ENCODE results near the gene RTF1. TPM values are rescaled to one million over a fixed set of nuclear protein-coding genes. Genes with fewer than 3 reads are reported as not detected.

RTF1 gene
- total RNA-seq, 1 experiment from 2014 or later: 33.5 TPM

GRCh38 chr15:41510728-41511127 is 93.8 kb downstream of the RTF1 start:
- H3K4me2 ChIP-seq (ENCODE audit: low read depth, low read length, poor library complexity, severe bottlenecking): no peak overlapping the region
- H3K79me2 ChIP-seq (ENCODE audit: low read length): no peaks in the 10 kb centered on the region
- no peak overlapping the region for H3K27ac ChIP-seq (ENCODE audit: low read length)
- no peak overlapping the region for H2AFZ ChIP-seq (ENCODE audit: low read length)
- no peaks in the 10 kb centered on the region for H3K9me2 ChIP-seq (replicated peaks; ENCODE audit: insufficient read depth, low read length)
- DNase-seq: no peak
- no peak overlapping the region for H3K9ac ChIP-seq (ENCODE audit: low read length)
- no peaks in the 10 kb centered on the region for H4K20me1 ChIP-seq (ENCODE audit: insufficient read depth, low read depth, low read length)
- no peak overlapping the region for H3K4me3 ChIP-seq (ENCODE audit: low read length)
- H3K9me3 ChIP-seq (ENCODE audit: low read length): no peaks in the 10 kb centered on the region
- H3K36me3 ChIP-seq (ENCODE audit: insufficient read depth, low read length): no peaks in the 10 kb centered on the region
- peaks cover 12% of the 10 kb centered on the region for H3K4me1 ChIP-seq (ENCODE audit: low read length)
- no peaks in the 10 kb centered on the region for H3K27me3 ChIP-seq (ENCODE audit: low read length)

- Histone ChIP-seq H2AFZ (ENCODE audit: low read length) (no peak overlapping the region), H3K9me3 (ENCODE audit: low read length) (no peaks in the 10 kb centered on the region), H3K27me3 (ENCODE audit: low read length) (no peaks in the 10 kb centered on the region), H3K4me3 (ENCODE audit: low read length) (no peak overlapping the region), H3K79me2 (ENCODE audit: low read length) (no peaks in the 10 kb centered on the region), H3K9me2 (replicated peaks; ENCODE audit: insufficient read depth, low read length) (no peaks in the 10 kb centered on the region), H3K36me3 (ENCODE audit: insufficient read depth, low read length) (no peaks in the 10 kb centered on the region), H3K9ac (ENCODE audit: low read length) (no peak overlapping the region), H3K4me2 (ENCODE audit: low read depth, low read length, poor library complexity, severe bottlenecking) (no peak overlapping the region), H4K20me1 (ENCODE audit: insufficient read depth, low read depth, low read length) (no peaks in the 10 kb centered on the region), H3K4me1 (ENCODE audit: low read length) (peaks cover 12% of the 10 kb centered on the region), H3K27ac (ENCODE audit: low read length) (no peak overlapping the region)
- DNase-seq: no peak
Measured at GRCh38 chr15:41511331-41511898, 94.5 kb downstream of the RTF1 start.

GRCh38 chr15:41511899-41512369 is 95.0 kb downstream of the RTF1 start:
- Histone ChIP-seq H3K9ac (ENCODE audit: low read length) (no peak overlapping the region), H3K79me2 (ENCODE audit: low read length) (no peaks in the 10 kb centered on the region), H4K20me1 (ENCODE audit: insufficient read depth, low read depth, low read length) (no peaks in the 10 kb centered on the region), H2AFZ (ENCODE audit: low read length) (no peak overlapping the region), H3K27ac (ENCODE audit: low read length) (no peak overlapping the region), H3K9me2 (replicated peaks; ENCODE audit: insufficient read depth, low read length) (no peaks in the 10 kb centered on the region), H3K27me3 (ENCODE audit: low read length) (no peaks in the 10 kb centered on the region), H3K36me3 (ENCODE audit: insufficient read depth, low read length) (no peaks in the 10 kb centered on the region), H3K4me2 (ENCODE audit: low read depth, low read length, poor library complexity, severe bottlenecking) (no peak overlapping the region), H3K9me3 (ENCODE audit: low read length) (no peaks in the 10 kb centered on the region), H3K4me1 (ENCODE audit: low read length) (peaks cover 12% of the 10 kb centered on the region), H3K4me3 (ENCODE audit: low read length) (no peak overlapping the region)
- DNase-seq: no peak

DNA sequence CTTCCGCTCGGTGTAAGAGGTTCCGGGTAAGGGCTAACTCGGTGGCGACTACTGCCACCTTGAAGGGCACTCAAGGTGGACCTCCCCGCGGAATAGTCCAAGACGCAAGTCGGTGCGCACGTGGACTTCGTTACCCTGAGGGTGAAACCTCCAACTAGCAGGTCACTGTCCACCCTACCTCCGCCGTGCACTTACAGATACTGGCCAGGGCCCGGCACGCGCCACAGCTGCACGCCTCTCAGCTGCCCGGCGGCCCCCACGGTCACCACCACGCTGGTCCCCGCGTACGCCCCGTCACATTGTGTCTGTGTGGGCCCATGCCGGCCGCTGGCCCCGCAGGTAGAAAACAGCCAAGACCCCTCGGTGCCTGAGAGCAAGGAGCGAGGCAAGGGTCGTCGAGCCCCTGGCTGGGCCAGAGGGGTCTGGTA is 95.6 kb downstream of the RTF1 start:
- no peak for DNase-seq
- H3K9ac ChIP-seq (ENCODE audit: low read length): no peak overlapping the region
- H3K4me2 ChIP-seq (ENCODE audit: low read depth, low read length, poor library complexity, severe bottlenecking): peak overlapping the region; percentile 85

GRCh38 chr15:41512940-41513505 is 96.1 kb downstream of the RTF1 start:
- no peaks in the 10 kb centered on the region for H3K9me2 ChIP-seq (replicated peaks; ENCODE audit: insufficient read depth, low read length)
- peak overlapping the region; percentile 70 for H3K4me3 ChIP-seq (ENCODE audit: low read length)
- H3K27ac ChIP-seq (ENCODE audit: low read length): no peak overlapping the region
- peak overlapping the region; percentile 80; the same call in 1 of the 2 replicates for H2AFZ ChIP-seq (ENCODE audit: low read length)
- no peaks in the 10 kb centered on the region for H3K9me3 ChIP-seq (ENCODE audit: low read length)
- H3K4me2 ChIP-seq (ENCODE audit: low read depth, low read length, poor library complexity, severe bottlenecking): peak overlapping the region; percentile 85
- H4K20me1 ChIP-seq (ENCODE audit: insufficient read depth, low read depth, low read length): no peaks in the 10 kb centered on the region
- no peaks in the 10 kb centered on the region for H3K27me3 ChIP-seq (ENCODE audit: low read length)
- no peaks in the 10 kb centered on the region for H3K36me3 ChIP-seq (ENCODE audit: insufficient read depth, low read length)
- peak; percentile 58 for DNase-seq
- peak overlapping the region; percentile 63 for H3K9ac ChIP-seq (ENCODE audit: low read length)
- H3K79me2 ChIP-seq (ENCODE audit: low read length): no peaks in the 10 kb centered on the region
- peaks cover 12% of the 10 kb centered on the region for H3K4me1 ChIP-seq (ENCODE audit: low read length)

More for the DNA sequence above, 95.6 kb downstream of the RTF1 start:
- H3K79me2 ChIP-seq (ENCODE audit: low read length): no peaks in the 10 kb centered on the region
- H3K36me3 ChIP-seq (ENCODE audit: insufficient read depth, low read length): no peaks in the 10 kb centered on the region
- no peak overlapping the region for H3K27ac ChIP-seq (ENCODE audit: low read length)
- H2AFZ ChIP-seq (ENCODE audit: low read length): no peak overlapping the region
- peaks cover 12% of the 10 kb centered on the region for H3K4me1 ChIP-seq (ENCODE audit: low read length)
- H3K27me3 ChIP-seq (ENCODE audit: low read length): no peaks in the 10 kb centered on the region
- no peaks in the 10 kb centered on the region for H3K9me3 ChIP-seq (ENCODE audit: low read length)
- H3K9me2 ChIP-seq (replicated peaks; ENCODE audit: insufficient read depth, low read length): no peaks in the 10 kb centered on the region
- no peaks in the 10 kb centered on the region for H4K20me1 ChIP-seq (ENCODE audit: insufficient read depth, low read depth, low read length)
- peak overlapping the region; percentile 70; the same call in 1 of the 2 replicates for H3K4me3 ChIP-seq (ENCODE audit: low read length)

- H3K79me2 ChIP-seq (ENCODE audit: low read length): no peaks in the 10 kb centered on the region
- H3K27ac ChIP-seq (ENCODE audit: low read length): no peak within 1 kb of the TSS
- peak within 1 kb of the TSS; percentile 80; the same call in 1 of the 2 replicates for H2AFZ ChIP-seq (ENCODE audit: low read length)
- no peaks in the 10 kb centered on the region for H3K27me3 ChIP-seq (ENCODE audit: low read length)
- H3K9me3 ChIP-seq (ENCODE audit: low read length): no peaks in the 10 kb centered on the region
- H3K4me1 ChIP-seq (ENCODE audit: low read length): peaks cover 12% of the 10 kb centered on the region
- peak within 1 kb of the TSS; percentile 63 for H3K9ac ChIP-seq (ENCODE audit: low read length)
- peak within 1 kb of the TSS; percentile 70 for H3K4me3 ChIP-seq (ENCODE audit: low read length)
- peak within 1 kb of the TSS; percentile 85 for H3K4me2 ChIP-seq (ENCODE audit: low read depth, low read length, poor library complexity, severe bottlenecking)
- no peaks in the 10 kb centered on the region for H3K36me3 ChIP-seq (ENCODE audit: insufficient read depth, low read length)
- H3K9me2 ChIP-seq (replicated peaks; ENCODE audit: insufficient read depth, low read length): no peaks in the 10 kb centered on the region
- DNase-seq: peak; percentile 82
- no peaks in the 10 kb centered on the region for H4K20me1 ChIP-seq (ENCODE audit: insufficient read depth, low read depth, low read length)
Measured at GRCh38 chr15:41513506-41514227, 96.8 kb downstream of the RTF1 start, which contains the start of gene LTK. TSS of gene LTK (minus strand) at chr15:41513827. CDS start at chr15:41513709, 118 bp downstream.

GRCh38 chr15:41517895-41518449 is 101.1 kb downstream of the RTF1 start:
- Histone ChIP-seq H3K9me2 (replicated peaks; ENCODE audit: insufficient read depth, low read length) (no peaks in the 10 kb centered on the region), H3K9ac (ENCODE audit: low read length) (no peak overlapping the region), H3K27ac (ENCODE audit: low read length) (no peak overlapping the region), H3K79me2 (ENCODE audit: low read length) (no peaks in the 10 kb centered on the region), H4K20me1 (ENCODE audit: insufficient read depth, low read depth, low read length) (no peaks in the 10 kb centered on the region), H3K4me3 (ENCODE audit: low read length) (no peak overlapping the region), H3K4me1 (ENCODE audit: low read length) (peaks cover 9% of the 10 kb centered on the region), H2AFZ (ENCODE audit: low read length) (no peak overlapping the region), H3K4me2 (ENCODE audit: low read depth, low read length, poor library complexity, severe bottlenecking) (no peak overlapping the region), H3K9me3 (ENCODE audit: low read length) (no peaks in the 10 kb centered on the region), H3K27me3 (ENCODE audit: low read length) (no peaks in the 10 kb centered on the region), H3K36me3 (ENCODE audit: insufficient read depth, low read length) (no peaks in the 10 kb centered on the region)
- no peak for DNase-seq

- H3K4me1 ChIP-seq (ENCODE audit: low read length): no peaks in the 10 kb centered on the region; the same call in 1 of the 2 replicates
- H3K27me3 ChIP-seq (ENCODE audit: low read length): no peaks in the 10 kb centered on the region
- DNase-seq: no peak
- H3K9me3 ChIP-seq (ENCODE audit: low read length): no peaks in the 10 kb centered on the region
- H3K4me3 ChIP-seq (ENCODE audit: low read length): no peak overlapping the region
- no peaks in the 10 kb centered on the region for H3K79me2 ChIP-seq (ENCODE audit: low read length)
- H2AFZ ChIP-seq (ENCODE audit: low read length): no peak overlapping the region
- H3K4me2 ChIP-seq (ENCODE audit: low read depth, low read length, poor library complexity, severe bottlenecking): no peak overlapping the region
- H3K36me3 ChIP-seq (ENCODE audit: insufficient read depth, low read length): no peaks in the 10 kb centered on the region
- H3K9ac ChIP-seq (ENCODE audit: low read length): no peak overlapping the region
- H3K27ac ChIP-seq (ENCODE audit: low read length): no peak overlapping the region
- no peaks in the 10 kb centered on the region for H3K9me2 ChIP-seq (replicated peaks; ENCODE audit: insufficient read depth, low read length)
- no peaks in the 10 kb centered on the region for H4K20me1 ChIP-seq (ENCODE audit: insufficient read depth, low read depth, low read length)
Measured at GRCh38 chr15:41520636-41521035, 103.7 kb downstream of the RTF1 start.
